MCF 10A (cell line): ENCODE results near the gene KRT15. TPM values are rescaled to one million over a fixed set of nuclear protein-coding genes. Genes with fewer than 3 reads are reported as not detected.

ENCODE experiments used
- BruUV-seq: library from RNA; stranded (reverse); fragments of 400-500 nt; replicated peaks from 2 replicates; lab custom pipeline; 2021; lab: Mats Ljungman, UMichigan
- CTCF ChIA-PET: fragments of 300-600 bp; sonication (Branson Sonifier 250); formaldehyde crosslinking; extraction: SDS; loops from one replicate; lab custom pipeline; 2021; ENCODE audit warnings: antibody characterized with exemption, inconsistent platforms; lab: Yijun Ruan, JAX
- POLR2A ChIA-PET: fragments of 300-600, 350-650 bp; sonication (Branson Sonifier 250); formaldehyde crosslinking; extraction: SDS; loops from one replicate; lab custom pipeline; 2020; ENCODE audit warnings: antibody characterized with exemption, inconsistent platforms; lab: Yijun Ruan, JAX
- DNase-seq: peaks from one replicate; pipeline ENCODE4 v3.0.0-alpha.2; 2018; ENCODE audit not compliant: unreplicated experiment
- H3K27ac Mint-ChIP-seq: one replicate; pipeline ENCODE4 v1.8.0; 2022; ENCODE audit warnings: mild to moderate bottlenecking, low read depth, mixed read lengths; ENCODE audit not compliant: unreplicated experiment
- H3K27me3 Mint-ChIP-seq: one replicate; pipeline ENCODE4 v1.8.0; 2022; ENCODE audit warnings: mixed read lengths; ENCODE audit not compliant: insufficient read depth, unreplicated experiment
- H3K36me3 Mint-ChIP-seq: one replicate; pipeline ENCODE4 v1.8.0; 2022; ENCODE audit warnings: mild to moderate bottlenecking, moderate library complexity, mixed read lengths; ENCODE audit not compliant: insufficient read depth, unreplicated experiment
- H3K4me1 Mint-ChIP-seq: one replicate; pipeline ENCODE4 v1.8.0; 2022; ENCODE audit warnings: mixed read lengths; ENCODE audit not compliant: insufficient read depth, unreplicated experiment
- H3K4me3 Mint-ChIP-seq: one replicate; pipeline ENCODE4 v1.8.0; 2022; ENCODE audit warnings: mild to moderate bottlenecking, moderate library complexity, mixed read lengths; ENCODE audit not compliant: unreplicated experiment
- H3K9me3 Mint-ChIP-seq: one replicate; pipeline ENCODE4 v1.8.0; 2022; ENCODE audit warnings: mixed read lengths; ENCODE audit not compliant: unreplicated experiment
- CTCF ChIP-seq: fragments of 200-600 bp; IDR thresholded peaks from one replicate; pipeline ENCODE4 v1.8.0; 2022; ENCODE audit warnings: antibody characterized with exemption, mild to moderate bottlenecking; ENCODE audit not compliant: unreplicated experiment
- intact Hi-C: fragments of 100-400 bp; cut with micrococcal nuclease; formaldehyde crosslinking; loops from 2 replicates; pipeline ENCODE4 v1.14.1; 2022
- total RNA-seq: library from RNA; stranded (reverse); gene quantifications from 2 replicates; pipeline ENCODE4 v1.2.3, GENCODE V29; 2022

Gene KRT15
- total RNA-seq, 1 experiment from 2014 or later, result 83.4 TPM

- intact Hi-C loops, result no loop called here
- BruUV-seq, result no TSS peak
- Mint-ChIP-seq H3K36me3 (no peaks in the 10 kb centered on the region), H3K9me3 (no peaks in the 10 kb centered on the region), H3K4me1 (no peaks in the 10 kb centered on the region), H3K27me3 (no peaks in the 10 kb centered on the region), H3K4me3 (no peak overlapping the region), H3K27ac (no peak overlapping the region)
- no peak for DNase-seq
- no peak for TF ChIP-seq CTCF
- ChIA-PET CTCF (interaction anchor here (0.5 to 0.7 kb wide), 2 partner anchors 64 to 1857 kb away, joined by 3 to 4 read pairs; no protein-coding TSS in a partner anchor), POLR2A (interaction anchor here (0.6 to 1.1 kb wide), 3 partner anchors 12 to 344 kb away, joined by 3 to 6 read pairs (median 3); no protein-coding TSS in a partner anchor)
These were observed 38.6 kb downstream of the KRT15 start for GRCh38 chr17:41480136-41480535.

DNA sequence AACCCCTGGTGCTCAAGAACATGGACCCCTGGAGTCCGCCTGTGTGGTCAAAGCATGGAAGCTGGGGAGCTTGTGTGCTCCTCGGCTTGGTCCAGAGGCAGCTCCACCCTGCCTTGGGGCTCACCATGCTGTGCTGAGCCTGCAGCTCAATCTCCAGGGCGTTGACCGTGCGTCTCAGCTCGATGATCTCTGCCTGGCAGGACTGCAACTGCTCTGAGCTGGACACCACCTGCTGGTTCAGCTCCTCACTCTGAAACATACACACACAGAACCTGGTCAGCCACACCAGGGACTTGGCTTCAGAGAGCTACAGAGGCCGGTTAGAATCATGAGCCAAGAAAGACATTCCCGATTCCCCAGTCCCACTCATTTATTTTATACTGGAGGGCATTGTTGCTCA lies 40.5 kb downstream of the KRT15 start:
- DNase-seq, result no peak
- POLR2A ChIA-PET, result interaction anchor here (0.6 kb wide), 1 partner anchor 9 kb away, joined by 3 read pairs; no protein-coding TSS in a partner anchor
- peaks cover 13% of the 10 kb centered on the region for H3K27me3 Mint-ChIP-seq
- no peak overlapping the region for H3K4me3 Mint-ChIP-seq
- H3K36me3 Mint-ChIP-seq, result no peaks in the 10 kb centered on the region
- no peak overlapping the region for H3K27ac Mint-ChIP-seq
- CTCF ChIA-PET, result interaction anchor here (0.5 to 0.8 kb wide), 3 partner anchors 71 to 588 kb away, joined by 3 to 5 read pairs (median 4); no protein-coding TSS in a partner anchor
- intact Hi-C loops, result no loop called here
- no TSS peak for BruUV-seq
- H3K9me3 Mint-ChIP-seq, result no peaks in the 10 kb centered on the region
- no peak for TF ChIP-seq CTCF
- no peaks in the 10 kb centered on the region for H3K4me1 Mint-ChIP-seq

- Mint-ChIP-seq H3K4me1 (no peaks in the 10 kb centered on the region), H3K9me3 (no peaks in the 10 kb centered on the region), H3K36me3 (no peaks in the 10 kb centered on the region), H3K4me3 (no peak overlapping the region), H3K27me3 (peaks cover 23% of the 10 kb centered on the region), H3K27ac (no peak overlapping the region)
- no peak for TF ChIP-seq CTCF
- intact Hi-C loops, result no loop called here
- POLR2A ChIA-PET, result no interaction called here
- CTCF ChIA-PET, result no interaction called here
- no peak for DNase-seq
- BruUV-seq, result no TSS peak
These were observed 41.5 kb downstream of the KRT15 start for GRCh38 chr17:41476866-41477815.

DNA sequence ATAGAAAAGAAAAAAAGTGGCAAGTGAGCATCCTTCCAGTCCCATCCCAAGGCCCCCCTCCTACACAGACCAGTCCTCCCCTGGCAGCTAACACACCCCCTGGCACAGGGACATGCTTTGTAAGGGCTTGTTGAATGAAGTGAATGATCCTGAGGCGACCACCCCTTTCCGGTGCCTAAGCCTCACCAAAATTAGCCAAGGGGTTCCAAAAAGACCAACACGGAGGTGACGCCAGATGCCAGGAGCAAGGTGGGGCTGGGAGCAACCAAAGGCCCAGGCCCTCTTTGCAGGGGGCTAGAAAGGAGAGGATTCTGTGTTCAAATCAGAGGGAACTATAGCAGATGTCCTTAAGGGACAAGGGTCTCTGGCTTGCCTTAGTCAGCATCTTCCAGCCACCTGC lies 43.3 kb downstream of the KRT15 start:
- Mint-ChIP-seq H3K4me1 (no peaks in the 10 kb centered on the region), H3K27me3 (peaks cover 36% of the 10 kb centered on the region), H3K9me3 (no peaks in the 10 kb centered on the region), H3K4me3 (no peak overlapping the region), H3K27ac (no peak overlapping the region), H3K36me3 (no peaks in the 10 kb centered on the region)
- ChIA-PET POLR2A (no interaction called here), CTCF (interaction anchor here (1.2 to 1.3 kb wide), 2 partner anchors 8 to 221 kb away, joined by 3 to 4 read pairs; no protein-coding TSS in a partner anchor)
- intact Hi-C loops, result no loop called here
- TF ChIP-seq CTCF, result no peak
- DNase-seq, result no peak
- no TSS peak for BruUV-seq
